ENCODE measurements around the gene LTBP4.

GRCh38 chr19:40622773-40623075 lies 21.6 kb downstream of the LTBP4 start:
- no peak for TF ChIP-seq CTCF (IDR thresholded peaks at IDR 0.05)
- TF ChIP-seq POLR2A (IDR thresholded peaks at IDR 0.05): no peak
- no peak for TF ChIP-seq POLR2AphosphoS5 (IDR thresholded peaks at IDR 0.05)

All from sigmoid colon (tissue), 4 donors.